ENCODE data around the gene SERPINA12.

Gene SERPINA12

DNA sequence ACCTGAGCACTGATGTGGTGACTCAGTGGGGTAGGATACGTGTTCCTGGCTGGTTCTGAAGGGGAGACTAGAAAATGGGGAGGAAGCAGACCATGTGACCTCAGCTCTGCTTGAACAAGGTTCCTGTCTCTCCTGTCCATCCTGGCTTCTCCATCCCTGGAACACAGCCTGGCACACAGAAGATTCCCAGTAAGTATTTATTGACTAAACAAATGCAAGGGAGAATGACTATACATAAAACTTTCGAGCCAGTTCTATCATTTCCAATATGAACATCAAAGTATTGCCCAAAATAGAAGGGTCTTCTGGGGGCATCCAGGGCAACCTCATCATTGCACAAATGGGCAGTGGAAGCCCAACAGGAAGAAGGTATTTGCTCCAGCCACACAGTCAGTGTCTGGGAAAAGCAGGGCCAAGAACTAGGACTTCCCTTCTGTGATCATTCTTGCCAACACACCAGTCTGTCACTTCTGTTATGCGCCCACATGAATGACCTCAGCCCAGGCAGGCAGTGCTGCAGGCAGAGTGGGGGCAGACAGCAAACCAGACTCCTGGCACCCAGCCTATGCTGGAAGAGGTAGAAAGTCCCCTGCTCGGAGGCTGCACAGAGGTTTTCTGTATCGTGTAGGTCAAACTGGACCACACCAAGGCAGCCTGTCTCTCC, 27.7 kb downstream of the SERPINA12 start:
- Histone ChIP-seq H3K4me1 (peaks cover 3% of the 10 kb centered on the region), H3K36me3 (ENCODE audit: control insufficient read depth, insufficient read depth, low read length) (no peaks in the 10 kb centered on the region), H3K4me3 (ENCODE audit: low read depth, low read length) (no peak overlapping the region), H2AFZ (no peak overlapping the region), H3K9ac (no peak overlapping the region), H3K27me3 (ENCODE audit: control insufficient read depth, insufficient read depth, low read length) (no peaks in the 10 kb centered on the region), H3K27ac (no peak overlapping the region), H3K79me2 (no peaks in the 10 kb centered on the region), H3K4me2 (ENCODE audit: low read length) (no peak overlapping the region), H3K9me3 (ENCODE audit: control insufficient read depth, low read length) (no peaks in the 10 kb centered on the region)
- TF ChIP-seq CTCF (IDR thresholded peaks at IDR 0.05), result no peak

DNA sequence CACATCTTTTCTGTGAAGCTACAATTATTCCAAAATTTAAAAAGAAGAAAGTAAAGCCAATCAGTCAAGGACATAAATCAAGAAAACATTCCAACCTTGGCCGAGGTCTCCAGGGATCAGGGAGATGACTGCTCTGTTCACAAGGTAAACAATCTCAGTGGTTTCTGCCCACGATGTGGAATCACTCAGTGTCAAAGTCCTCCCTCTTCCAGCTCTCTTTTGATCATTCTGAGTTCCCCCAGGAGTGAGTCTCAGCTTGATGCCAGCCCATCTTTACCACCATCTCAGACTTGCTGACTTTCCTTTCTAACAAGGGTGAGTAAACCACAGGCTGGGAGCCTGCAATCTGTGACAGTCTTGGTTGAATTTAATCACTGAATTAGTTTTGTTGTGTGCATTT, 28.5 kb downstream of the SERPINA12 start:
- Histone ChIP-seq H3K79me2 (no peaks in the 10 kb centered on the region), H3K9ac (no peak overlapping the region), H3K27me3 (ENCODE audit: control insufficient read depth, insufficient read depth, low read length) (no peaks in the 10 kb centered on the region), H3K36me3 (ENCODE audit: control insufficient read depth, insufficient read depth, low read length) (no peaks in the 10 kb centered on the region), H3K4me1 (no peaks in the 10 kb centered on the region), H3K27ac (no peak overlapping the region), H3K4me2 (ENCODE audit: low read length) (no peak overlapping the region), H3K9me3 (ENCODE audit: control insufficient read depth, low read length) (no peaks in the 10 kb centered on the region), H3K4me3 (ENCODE audit: low read depth, low read length) (no peak overlapping the region), H2AFZ (no peak overlapping the region)
- no peak for TF ChIP-seq CTCF (IDR thresholded peaks at IDR 0.05)

GRCh38 chr14:94478420-94478819, 30.8 kb downstream of the SERPINA12 start:
- Histone ChIP-seq H3K36me3 (ENCODE audit: control insufficient read depth, insufficient read depth, low read length) (no peaks in the 10 kb centered on the region), H3K4me2 (ENCODE audit: low read length) (no peak overlapping the region), H2AFZ (no peak overlapping the region), H3K9ac (no peak overlapping the region), H3K9me3 (ENCODE audit: control insufficient read depth, low read length) (no peaks in the 10 kb centered on the region), H3K27me3 (ENCODE audit: control insufficient read depth, insufficient read depth, low read length) (no peaks in the 10 kb centered on the region), H3K79me2 (no peaks in the 10 kb centered on the region), H3K4me3 (ENCODE audit: low read depth, low read length) (no peak overlapping the region), H3K4me1 (no peaks in the 10 kb centered on the region), H3K27ac (no peak overlapping the region)
- no peak for TF ChIP-seq CTCF (IDR thresholded peaks at IDR 0.05)

DNA sequence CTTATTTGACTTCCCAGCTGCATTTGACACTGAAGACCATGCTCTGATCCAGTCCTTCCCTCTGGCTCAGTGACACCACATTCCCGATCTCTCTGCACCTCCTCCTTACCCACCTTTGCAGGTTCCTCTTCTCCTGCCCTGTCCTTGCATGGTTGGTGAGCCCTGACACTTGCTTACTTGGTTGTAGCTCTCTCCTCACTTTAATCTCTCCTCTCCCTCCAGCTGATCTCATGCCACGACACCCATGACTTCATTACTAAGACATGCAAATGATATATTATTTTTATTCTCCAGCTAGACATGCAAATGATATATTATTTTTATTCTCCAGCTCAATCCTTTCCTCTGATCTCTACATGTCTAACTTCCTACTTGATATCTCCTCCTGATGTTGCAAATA, 33.2 kb downstream of the SERPINA12 start, which contains the start of gene SERPINA9:
TSS of gene SERPINA9 (minus strand) at position 175 of the 400 bp plus-strand sequence. CDS start 6,357 bp downstream, outside the sequence.
- Histone ChIP-seq H3K9me3 (ENCODE audit: control insufficient read depth, low read length) (no peaks in the 10 kb centered on the region), H3K27me3 (ENCODE audit: control insufficient read depth, insufficient read depth, low read length) (no peaks in the 10 kb centered on the region), H3K4me3 (ENCODE audit: low read depth, low read length) (no peak within 1 kb of the TSS), H3K9ac (no peak within 1 kb of the TSS), H3K27ac (no peak within 1 kb of the TSS), H3K36me3 (ENCODE audit: control insufficient read depth, insufficient read depth, low read length) (no peaks in the 10 kb centered on the region), H3K4me1 (no peaks in the 10 kb centered on the region), H3K4me2 (ENCODE audit: low read length) (no peak within 1 kb of the TSS), H2AFZ (no peak within 1 kb of the TSS), H3K79me2 (no peaks in the 10 kb centered on the region)
- no peak for TF ChIP-seq CTCF (IDR thresholded peaks at IDR 0.05)

DNA sequence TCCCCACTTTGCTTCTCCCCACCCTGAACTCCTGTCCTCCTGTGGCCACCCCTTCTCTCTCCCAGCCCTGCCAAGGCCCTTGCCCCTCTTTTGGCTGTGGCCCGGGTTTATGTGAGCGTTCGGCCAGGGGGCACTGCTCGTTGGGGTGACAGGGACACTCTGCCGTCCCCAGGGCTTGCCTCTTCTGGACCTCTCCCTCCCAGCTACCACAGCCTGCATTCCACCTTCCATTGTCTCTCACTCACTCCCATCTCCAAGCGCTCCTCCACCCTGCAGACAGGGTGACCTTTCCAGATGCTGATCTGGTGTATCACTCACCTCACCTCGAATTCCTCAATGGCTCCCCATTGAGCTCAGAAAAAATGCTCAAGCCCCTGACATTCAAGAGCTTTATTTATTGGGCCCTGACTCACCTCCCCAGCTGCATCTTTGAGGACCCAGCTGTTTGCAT, 34.7 kb downstream of the SERPINA12 start:
- no peak for TF ChIP-seq CTCF (IDR thresholded peaks at IDR 0.05)

More for the DNA sequence above, 34.7 kb downstream of the SERPINA12 start:
- H3K79me2 ChIP-seq, result no peaks in the 10 kb centered on the region
- no peaks in the 10 kb centered on the region for H3K4me1 ChIP-seq
- no peak overlapping the region for H2AFZ ChIP-seq
- H3K4me2 ChIP-seq (ENCODE audit: low read length), result no peak overlapping the region
- no peaks in the 10 kb centered on the region for H3K27me3 ChIP-seq (ENCODE audit: control insufficient read depth, insufficient read depth, low read length)
- H3K27ac ChIP-seq, result no peak overlapping the region
- no peaks in the 10 kb centered on the region for H3K36me3 ChIP-seq (ENCODE audit: control insufficient read depth, insufficient read depth, low read length)
- H3K4me3 ChIP-seq (ENCODE audit: low read depth, low read length), result no peak overlapping the region
- H3K9ac ChIP-seq, result no peak overlapping the region
- H3K9me3 ChIP-seq (ENCODE audit: control insufficient read depth, low read length), result no peaks in the 10 kb centered on the region

Data from parathyroid adenoma (tissue), 2 donors.